ENCODE data around the gene NUS1. TPM values are rescaled to one million over a fixed set of nuclear protein-coding genes. Genes with fewer than 3 reads are reported as not detected.

Gene NUS1
- total and polyA plus RNA-seq, 2 of the 13 experiments (the other 11 are each of a cell fraction or from before 2014, with no cell fraction given), result 18.3 to 18.6 TPM

GRCh38 chr6:117739869-117740268 is 64.6 kb downstream of the NUS1 start:
- H3K27me3 ChIP-seq (ENCODE audit: control insufficient read depth in 1 of 2, insufficient read depth in 2 of 2, low read length in 2 of 2), result no peaks in the 10 kb centered on the region
- H2AFZ ChIP-seq (ENCODE audit: low read length), result no peak overlapping the region
- BruUV-seq (replicated peaks), result no TSS peak
- intact Hi-C loops (cut with micrococcal nuclease; ENCODE audit: unreplicated experiment), result no loop called here
- ATAC-seq (no peak), FAIRE-seq (no peak), DNase-seq (ENCODE audit: low spot score) (no peak)
- POLR2A ChIA-PET, result no interaction called here
- no peak overlapping the region for H3K4me2 ChIP-seq (ENCODE audit: low read depth, low read length)
- 11% methylated on average over 3 of the region's 4 CpGs for WGBS (ENCODE audit: low lambda C conversion rate)
- no peak overlapping the region for H3K27ac ChIP-seq (ENCODE audit: extremely low read length, insufficient read depth, low read length)
- H3K4me1 ChIP-seq (ENCODE audit: insufficient read depth, low read length), result no peaks in the 10 kb centered on the region
- no peaks in the 10 kb centered on the region for H3K36me3 ChIP-seq (replicated peaks in 1 of 2; ENCODE audit: control insufficient read depth in 1 of 2, insufficient read depth in 2 of 2, low read length in 2 of 2)
- no peaks in the 10 kb centered on the region for H3K79me2 ChIP-seq (ENCODE audit: insufficient read depth, low read length)
- no peak overlapping the region for H3K4me3 ChIP-seq (replicated peaks in 1 of 3; ENCODE audit: insufficient read depth in 1 of 3, low read depth in 2 of 3, low read length in 3 of 3)
- in situ Hi-C loops (cut with HindIII; ENCODE audit: extremely low pct_ligation_motif_present, low pct_unique_long_range_greater_than_20kb), result no loop called here
- no peak overlapping the region for H3K9ac ChIP-seq (ENCODE audit: insufficient read depth, low read depth, low read length)
- no peaks in the 10 kb centered on the region for H4K20me1 ChIP-seq (ENCODE audit: insufficient read depth, low read length)
- CTCF ChIA-PET (ENCODE audit: low intra/inter-chr PET ratio, low total read pairs), result no interaction called here
- no peaks in the 10 kb centered on the region for H3K9me3 ChIP-seq (ENCODE audit: low read length)
- TF ChIP-seq KAT2B (IDR thresholded peaks at IDR 0.05; ENCODE audit: borderline replicate concordance, low read depth, low read length) (no peak), NFYB (CRISPR knock-in tag; IDR thresholded peaks at IDR 0.05) (no peak), KIAA2018 (CRISPR knock-in tag; IDR thresholded peaks at IDR 0.05; ENCODE audit: borderline replicate concordance) (no peak), SP140L (CRISPR knock-in tag; IDR thresholded peaks at IDR 0.05; ENCODE audit: borderline replicate concordance) (no peak), ERF (CRISPR knock-in tag; IDR thresholded peaks at IDR 0.05) (no peak), NCOA2 (CRISPR knock-in tag; IDR thresholded peaks at IDR 0.05) (no peak), NR2C2 (CRISPR knock-in tag; IDR thresholded peaks at IDR 0.05; ENCODE audit: borderline replicate concordance) (no peak), FOXO1 (CRISPR knock-in tag; IDR thresholded peaks at IDR 0.05) (no peak), PHF8 (CRISPR knock-in tag; IDR thresholded peaks at IDR 0.05) (no peak), ZSCAN22 (CRISPR knock-in tag; IDR thresholded peaks at IDR 0.05) (no peak), CREBL2 (CRISPR knock-in tag; IDR thresholded peaks at IDR 0.05; ENCODE audit: borderline replicate concordance) (no peak), MAZ (IDR thresholded peaks at IDR 0.05; ENCODE audit: borderline replicate concordance, low read depth, low read length) (no peak), MAZ (CRISPR knock-in tag; IDR thresholded peaks at IDR 0.05; ENCODE audit: low read depth) (no peak), E2F5 (CRISPR knock-in tag; conservative IDR thresholded peaks at IDR 0.05) (no peak), ARNT2 (CRISPR knock-in tag; IDR thresholded peaks at IDR 0.05; ENCODE audit: low read depth) (no peak), NR3C1 (CRISPR knock-in tag; IDR thresholded peaks at IDR 0.05) (no peak), SNAI1 (CRISPR knock-in tag; IDR thresholded peaks at IDR 0.05; ENCODE audit: borderline replicate concordance) (no peak)

Measured in HepG2 (cell line).